Epithelial cell of esophagus (primary cell): ENCODE data around the gene THSD7B.

Source experiments
- DNase-seq: peaks from one replicate; pipeline ENCODE4 v3.0.0; 2010; ENCODE audit warnings: low read depth
- H3K4me3 ChIP-seq: 2 replicates; pipeline ENCODE4 v1.5.1; 2011; ENCODE audit warnings: mild to moderate bottlenecking, low read length, control low read depth
- TF ChIP-seq, protein P1 (sequence below): IDR thresholded peaks from 2 replicates; pipeline ENCODE4 v1.5.1; 2011; ENCODE audit warnings: low read depth, mild to moderate bottlenecking, low read length, control low read depth, inconsistent platforms; ENCODE audit not compliant: insufficient read depth; ENCODE audit errors: missing control alignments

The THSD7B gene

DNA sequence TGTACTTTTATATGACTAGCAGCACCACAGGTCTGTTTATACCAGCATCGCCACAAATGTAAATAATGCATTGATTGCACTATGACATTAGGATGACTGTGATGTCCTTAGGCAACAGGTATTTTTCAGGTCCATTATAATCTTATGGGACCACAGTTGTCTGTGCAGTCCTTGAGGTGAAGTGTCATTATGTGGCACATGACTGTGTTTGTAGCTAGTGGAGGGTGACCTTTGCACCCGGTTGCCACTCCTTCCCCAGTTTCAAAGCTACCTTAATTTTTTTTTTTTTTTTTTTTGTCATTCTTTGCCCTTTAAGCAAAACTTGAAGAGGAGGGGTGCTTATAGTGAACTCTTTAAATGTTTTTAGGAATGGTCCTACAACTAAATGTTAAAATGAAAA is 386.4 kb downstream of the THSD7B start:
- TF ChIP-seq, protein P1, sequence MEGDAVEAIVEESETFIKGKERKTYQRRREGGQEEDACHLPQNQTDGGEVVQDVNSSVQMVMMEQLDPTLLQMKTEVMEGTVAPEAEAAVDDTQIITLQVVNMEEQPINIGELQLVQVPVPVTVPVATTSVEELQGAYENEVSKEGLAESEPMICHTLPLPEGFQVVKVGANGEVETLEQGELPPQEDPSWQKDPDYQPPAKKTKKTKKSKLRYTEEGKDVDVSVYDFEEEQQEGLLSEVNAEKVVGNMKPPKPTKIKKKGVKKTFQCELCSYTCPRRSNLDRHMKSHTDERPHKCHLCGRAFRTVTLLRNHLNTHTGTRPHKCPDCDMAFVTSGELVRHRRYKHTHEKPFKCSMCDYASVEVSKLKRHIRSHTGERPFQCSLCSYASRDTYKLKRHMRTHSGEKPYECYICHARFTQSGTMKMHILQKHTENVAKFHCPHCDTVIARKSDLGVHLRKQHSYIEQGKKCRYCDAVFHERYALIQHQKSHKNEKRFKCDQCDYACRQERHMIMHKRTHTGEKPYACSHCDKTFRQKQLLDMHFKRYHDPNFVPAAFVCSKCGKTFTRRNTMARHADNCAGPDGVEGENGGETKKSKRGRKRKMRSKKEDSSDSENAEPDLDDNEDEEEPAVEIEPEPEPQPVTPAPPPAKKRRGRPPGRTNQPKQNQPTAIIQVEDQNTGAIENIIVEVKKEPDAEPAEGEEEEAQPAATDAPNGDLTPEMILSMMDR = no peak
- no peak overlapping the region for H3K4me3 ChIP-seq
- DNase-seq = no peak

DNA sequence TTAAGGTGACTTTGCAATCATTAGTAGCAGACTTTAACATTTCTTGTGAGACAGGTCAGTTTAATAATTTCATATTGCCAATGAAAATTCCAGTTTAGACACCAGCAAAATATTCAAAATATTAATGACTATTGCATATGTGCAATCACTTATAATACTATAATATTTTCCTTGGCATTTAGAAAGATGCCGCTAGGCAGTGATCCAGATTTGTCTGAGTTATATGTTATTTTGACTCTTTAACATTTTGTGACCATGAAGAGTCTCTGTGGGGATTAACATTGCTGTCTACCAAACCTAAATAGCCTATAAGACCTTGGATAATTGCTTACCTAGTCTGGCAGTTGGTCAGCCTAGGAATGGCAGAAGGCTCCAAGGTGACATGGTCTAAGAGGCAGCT is 389.6 kb downstream of the THSD7B start:
- no peak for DNase-seq

DNA sequence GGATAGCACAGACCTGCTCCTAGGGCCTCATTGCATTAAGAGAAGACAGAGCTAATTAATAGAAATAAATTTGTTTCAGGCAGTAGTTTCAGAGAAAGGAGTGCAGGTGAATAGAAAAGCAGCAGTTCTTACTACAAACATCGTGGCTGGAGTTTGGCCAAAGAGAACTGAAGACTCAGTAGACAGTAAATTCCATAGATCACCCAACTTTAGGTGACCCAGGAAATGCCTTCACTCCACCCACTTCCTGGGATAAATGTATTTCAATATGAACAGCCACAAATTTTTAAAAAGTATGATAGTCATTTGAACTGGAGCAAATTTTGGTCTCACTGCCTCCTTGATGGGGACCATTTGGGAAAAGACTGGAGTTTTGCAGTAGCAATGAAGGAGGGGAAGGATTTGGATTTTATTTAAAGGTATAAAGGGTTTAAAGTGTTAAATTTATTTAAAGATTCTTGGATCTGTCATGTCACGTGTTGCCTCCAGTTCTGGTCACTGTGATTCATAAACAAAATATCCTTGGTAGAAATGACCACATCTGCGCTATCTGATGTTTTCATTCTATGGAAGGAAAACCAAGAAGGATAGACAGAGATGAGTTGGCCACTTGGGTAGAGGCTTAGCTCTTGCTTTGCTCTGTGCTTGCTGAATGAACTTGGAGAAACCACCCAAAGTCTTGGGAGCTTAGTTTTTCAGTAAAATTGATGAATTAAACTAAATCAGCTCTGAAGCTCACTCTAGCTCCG is 390.2 kb downstream of the THSD7B start:
- DNase-seq = peak; percentile 31
- TF ChIP-seq, protein P1 = no peak
- no peak overlapping the region for H3K4me3 ChIP-seq

More for the DNA sequence above, 389.6 kb downstream of the THSD7B start:
- TF ChIP-seq, protein P1 = no peak
- H3K4me3 ChIP-seq = no peak overlapping the region

DNA sequence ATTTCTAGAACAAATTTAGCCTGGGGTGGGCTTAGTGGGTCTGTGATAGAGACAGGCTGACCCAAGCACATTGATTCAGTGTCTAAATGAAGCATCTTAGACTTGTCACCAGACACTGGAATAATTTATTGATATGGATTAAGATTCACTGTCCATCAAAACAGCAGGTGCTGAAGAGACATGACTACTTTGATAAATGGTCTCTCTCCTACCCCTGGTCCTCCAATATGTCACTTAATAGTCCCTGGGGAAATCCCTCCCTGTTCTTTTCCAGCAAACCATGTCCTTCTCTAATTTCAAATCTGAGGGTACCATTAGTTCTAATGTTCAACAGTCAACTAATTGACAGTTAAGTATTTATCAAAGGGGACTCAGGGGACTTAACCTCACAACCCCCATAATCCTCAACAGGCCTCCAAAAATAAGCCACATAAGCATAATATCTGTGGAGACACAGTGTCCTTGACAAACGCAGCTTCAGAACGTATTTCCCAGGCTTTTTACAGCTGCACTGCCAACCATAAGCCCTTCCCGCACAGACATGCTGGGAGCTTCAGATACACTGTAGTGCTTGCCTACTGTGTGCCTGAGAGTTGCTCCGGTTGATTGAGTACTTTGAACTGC is 391.0 kb downstream of the THSD7B start:
- no peak overlapping the region for H3K4me3 ChIP-seq
- DNase-seq = no peak
- TF ChIP-seq, protein P1 = no peak

DNA sequence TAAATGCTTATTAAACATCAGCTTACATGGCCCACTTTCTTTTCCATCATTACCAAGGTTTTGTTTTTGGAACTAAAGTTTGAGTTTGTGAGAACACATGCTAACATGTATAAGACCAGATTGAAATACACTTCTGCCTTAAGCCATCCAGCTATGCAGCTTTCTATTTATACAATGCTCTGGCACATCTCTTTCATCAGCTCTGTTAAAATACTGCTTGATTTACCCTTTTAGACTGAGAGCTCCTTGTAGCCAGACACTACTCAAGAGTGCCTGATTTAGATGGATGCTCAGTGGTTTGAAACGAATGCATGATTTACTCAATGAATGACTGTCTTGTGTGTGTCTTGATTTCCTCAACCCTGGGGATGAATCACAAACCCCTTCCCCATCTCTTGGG is 392.5 kb downstream of the THSD7B start:
- no peak for DNase-seq
- no peak overlapping the region for H3K4me3 ChIP-seq
- TF ChIP-seq, protein P1 = no peak

DNA sequence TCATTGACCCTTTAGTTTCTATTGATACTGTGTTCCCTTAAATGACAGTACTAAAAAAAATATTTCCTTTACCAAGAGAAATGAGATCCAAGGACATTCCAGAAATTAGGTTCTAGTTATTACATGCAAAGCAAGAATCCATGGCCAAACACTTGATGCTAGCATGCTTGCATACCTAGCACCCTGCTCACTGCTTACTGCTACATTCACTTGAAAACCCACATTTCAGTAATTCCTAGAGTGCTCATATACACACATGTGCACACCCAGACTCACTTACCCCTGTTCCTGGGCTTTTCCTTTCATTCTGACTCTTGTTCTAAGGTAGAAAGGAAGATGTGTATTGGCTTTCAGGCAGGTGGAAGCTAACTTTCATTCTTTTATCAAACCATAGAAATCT is 395.9 kb downstream of the THSD7B start:
- DNase-seq = peak; percentile 9
- TF ChIP-seq, protein P1 = no peak
- H3K4me3 ChIP-seq = no peak overlapping the region

DNA sequence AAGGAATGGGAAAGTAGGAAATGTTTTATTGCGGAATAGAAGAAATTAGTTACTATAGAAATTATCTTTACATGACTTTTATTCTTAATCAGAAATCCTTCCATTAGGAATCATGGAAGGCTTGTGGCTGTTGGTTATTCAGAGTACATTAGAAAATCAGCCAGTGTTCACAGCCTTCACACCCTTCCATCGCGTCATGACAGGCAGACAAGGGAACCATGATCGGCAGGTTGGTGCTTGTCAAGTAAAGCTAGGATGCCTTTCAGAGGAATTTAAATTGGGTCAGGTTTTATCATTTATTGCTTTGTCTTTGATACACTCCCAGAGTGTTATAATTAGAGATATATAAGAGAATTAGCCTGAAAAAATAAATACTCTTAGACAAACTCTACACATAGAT is 400.6 kb downstream of the THSD7B start:
- TF ChIP-seq, protein P1 = no peak
- DNase-seq = peak; percentile 87

More for the DNA sequence above, 400.6 kb downstream of the THSD7B start:
- no peak overlapping the region for H3K4me3 ChIP-seq
